Lower leg skin (tissue), 3 donors: Measurements from ENCODE around the gene NUAK1.

Source experiments
- CTCF ChIP-seq, 3 donors: fragments of 450-650 bp; IDR thresholded peaks; one replicate each; pipeline ENCODE4 v1.5.1; 2016; ENCODE audit warnings: antibody characterized with exemption in 3 of 3, mild to moderate bottlenecking in 3 of 3, moderate library complexity in 2 of 3
- POLR2A ChIP-seq, 2 donors: fragments of 450-650 bp; IDR thresholded peaks; one replicate each; pipeline ENCODE4 v1.6.1; 2016 to 2017; ENCODE audit warnings: antibody characterized with exemption in 2 of 2, mild to moderate bottlenecking in 1 of 2, moderate library complexity in 1 of 2

GRCh38 chr12:106157802-106158201 lies 19.0 kb upstream of the NUAK1 start:
- TF ChIP-seq CTCF (IDR thresholded peaks at IDR 0.05) (no peak), POLR2A (IDR thresholded peaks at IDR 0.05) (no peak)
